Panc1 (cell line): ENCODE measurements around the gene KRTAP10-11.

Experiments
- CTCF ChIP-seq: fragments of 450-650 bp; IDR thresholded peaks from 2 replicates; pipeline ENCODE4 v1.5.1; 2017; ENCODE audit warnings: mild to moderate bottlenecking
- POLR2AphosphoS5 ChIP-seq: IDR thresholded peaks from 2 replicates; pipeline ENCODE4 v1.6.1; 2012; ENCODE audit warnings: mild to moderate bottlenecking, low read depth, low read length, moderate library complexity
- REST ChIP-seq, 2 experiments: IDR thresholded peaks; 2 replicates each; pipeline ENCODE4 v1.6.1; 2011 to 2012; ENCODE audit warnings: low read depth in 2 of 2, control low read depth in 1 of 2, low read length in 1 of 2, mild to moderate bottlenecking in 1 of 2, moderate library complexity in 1 of 2; ENCODE audit not compliant: insufficient read depth in 1 of 2
- SIN3A ChIP-seq: IDR thresholded peaks from 2 replicates; pipeline ENCODE4 v1.6.1; 2012; ENCODE audit warnings: low read depth, mild to moderate bottlenecking, low read length, moderate library complexity, borderline replicate concordance; ENCODE audit not compliant: insufficient read depth
- TCF7L2 ChIP-seq: IDR thresholded peaks from 2 replicates; pipeline ENCODE4 v1.6.1; 2011; ENCODE audit warnings: mild to moderate bottlenecking, low read depth, low read length, inconsistent platforms

- TF ChIP-seq REST (IDR thresholded peaks at IDR 0.05; ENCODE audit: insufficient read depth in 1 of 2, low read depth in 2 of 2, low read length in 1 of 2) (no peak), CTCF (no peak), POLR2AphosphoS5 (no peak), TCF7L2 (no peak), SIN3A (no peak)
Measured at GRCh38 chr21:44643741-44644310, 2.4 kb upstream of the KRTAP10-11 start.
